Measurements from ENCODE around the gene PTPN7. TPM values are rescaled to one million over a fixed set of nuclear protein-coding genes. Genes with fewer than 3 reads are reported as not detected.
"Not testable (repeated sequence)": the region's sequence is repeated elsewhere in the genome, so short reads cannot be mapped to it uniquely, and the experiment has no call there.

PTPN7 gene
- total RNA-seq, 4 donors from 2014 or later, result 2.9 to 14.4 (median 4.6) TPM

DNA sequence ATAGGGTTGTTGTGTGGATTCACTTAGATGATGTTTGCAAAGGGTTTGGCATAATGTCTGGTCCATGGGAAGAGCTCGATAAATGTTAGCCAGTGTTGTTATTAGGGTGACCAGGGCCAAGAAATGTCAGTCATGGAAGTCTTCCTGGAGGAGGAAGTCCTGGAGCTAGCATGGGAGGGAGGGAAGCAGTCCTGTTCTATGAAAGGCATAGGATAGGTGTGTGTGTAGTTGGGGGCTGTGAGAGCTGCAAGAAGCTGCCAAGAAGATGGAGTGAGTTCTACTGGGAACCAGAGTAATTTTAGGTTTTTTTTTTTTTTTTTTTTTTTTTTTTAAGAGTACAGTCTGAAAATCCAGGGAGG lies 37.9 kb upstream of the PTPN7 start:
- ATAC-seq (ENCODE audit: low FRiP score) (no peak), DNase-seq (ENCODE audit: low spot score) (no peak)
- TF ChIP-seq, protein P1, sequence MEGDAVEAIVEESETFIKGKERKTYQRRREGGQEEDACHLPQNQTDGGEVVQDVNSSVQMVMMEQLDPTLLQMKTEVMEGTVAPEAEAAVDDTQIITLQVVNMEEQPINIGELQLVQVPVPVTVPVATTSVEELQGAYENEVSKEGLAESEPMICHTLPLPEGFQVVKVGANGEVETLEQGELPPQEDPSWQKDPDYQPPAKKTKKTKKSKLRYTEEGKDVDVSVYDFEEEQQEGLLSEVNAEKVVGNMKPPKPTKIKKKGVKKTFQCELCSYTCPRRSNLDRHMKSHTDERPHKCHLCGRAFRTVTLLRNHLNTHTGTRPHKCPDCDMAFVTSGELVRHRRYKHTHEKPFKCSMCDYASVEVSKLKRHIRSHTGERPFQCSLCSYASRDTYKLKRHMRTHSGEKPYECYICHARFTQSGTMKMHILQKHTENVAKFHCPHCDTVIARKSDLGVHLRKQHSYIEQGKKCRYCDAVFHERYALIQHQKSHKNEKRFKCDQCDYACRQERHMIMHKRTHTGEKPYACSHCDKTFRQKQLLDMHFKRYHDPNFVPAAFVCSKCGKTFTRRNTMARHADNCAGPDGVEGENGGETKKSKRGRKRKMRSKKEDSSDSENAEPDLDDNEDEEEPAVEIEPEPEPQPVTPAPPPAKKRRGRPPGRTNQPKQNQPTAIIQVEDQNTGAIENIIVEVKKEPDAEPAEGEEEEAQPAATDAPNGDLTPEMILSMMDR (IDR thresholded peaks at IDR 0.05), result no peak

DNA sequence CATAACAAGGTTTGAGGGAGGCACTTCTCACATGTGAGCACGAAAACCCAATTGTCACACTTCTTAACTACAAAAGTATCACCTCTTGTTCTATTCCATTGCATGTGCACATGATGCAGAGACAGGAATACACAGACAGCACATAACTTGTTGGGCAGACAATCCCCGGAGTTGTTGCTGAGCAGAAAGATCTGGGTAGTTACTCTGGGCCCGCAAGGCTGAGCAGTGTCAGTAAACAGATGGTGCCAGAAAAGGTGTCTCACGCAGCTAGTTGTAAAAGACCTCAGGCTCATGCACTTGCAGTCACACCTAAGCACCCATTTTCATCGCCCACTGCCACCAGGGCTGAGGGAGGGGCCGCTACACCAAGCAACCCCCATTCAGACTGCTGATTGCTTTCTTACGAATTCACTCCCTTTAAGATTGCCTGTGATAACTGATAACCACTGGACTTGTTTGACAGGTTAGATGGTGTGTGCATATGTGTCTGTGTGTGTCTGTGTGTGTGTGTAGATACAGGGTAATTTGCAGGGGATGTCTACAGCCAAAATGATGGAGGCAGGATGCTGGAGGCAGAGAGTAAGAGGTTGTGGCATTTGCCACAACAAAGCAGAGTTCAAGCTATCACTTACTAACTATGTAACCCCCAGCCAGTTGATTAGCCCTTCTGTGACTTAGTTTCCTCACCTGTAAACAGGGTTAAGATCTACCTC lies 37.4 kb upstream of the PTPN7 start:
- ATAC-seq (ENCODE audit: low FRiP score), result no peak
- TF ChIP-seq, protein P1 (IDR thresholded peaks at IDR 0.05), result no peak
- no peak for DNase-seq (ENCODE audit: low spot score)

DNA sequence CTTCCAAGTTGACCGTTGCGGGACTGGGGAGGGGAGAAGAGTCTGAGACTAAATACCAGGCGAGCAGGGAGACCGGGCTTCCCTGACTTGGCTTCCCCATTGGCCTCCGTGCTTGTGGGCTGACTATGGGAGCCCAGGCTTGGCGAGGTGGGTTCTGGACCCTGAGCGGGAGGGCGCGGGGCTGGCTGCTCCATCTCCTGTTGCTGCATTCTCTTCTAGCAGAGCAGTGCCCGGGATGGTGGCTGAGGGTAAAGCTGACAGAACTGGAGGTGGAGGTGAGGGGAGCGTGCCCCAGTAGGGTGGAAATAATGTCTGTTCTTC lies 33.9 kb upstream of the PTPN7 start:
- ATAC-seq (ENCODE audit: low FRiP score), result no peak
- TF ChIP-seq, protein P1 (IDR thresholded peaks at IDR 0.05), result no peak
- no peak for DNase-seq (ENCODE audit: low spot score)

DNA sequence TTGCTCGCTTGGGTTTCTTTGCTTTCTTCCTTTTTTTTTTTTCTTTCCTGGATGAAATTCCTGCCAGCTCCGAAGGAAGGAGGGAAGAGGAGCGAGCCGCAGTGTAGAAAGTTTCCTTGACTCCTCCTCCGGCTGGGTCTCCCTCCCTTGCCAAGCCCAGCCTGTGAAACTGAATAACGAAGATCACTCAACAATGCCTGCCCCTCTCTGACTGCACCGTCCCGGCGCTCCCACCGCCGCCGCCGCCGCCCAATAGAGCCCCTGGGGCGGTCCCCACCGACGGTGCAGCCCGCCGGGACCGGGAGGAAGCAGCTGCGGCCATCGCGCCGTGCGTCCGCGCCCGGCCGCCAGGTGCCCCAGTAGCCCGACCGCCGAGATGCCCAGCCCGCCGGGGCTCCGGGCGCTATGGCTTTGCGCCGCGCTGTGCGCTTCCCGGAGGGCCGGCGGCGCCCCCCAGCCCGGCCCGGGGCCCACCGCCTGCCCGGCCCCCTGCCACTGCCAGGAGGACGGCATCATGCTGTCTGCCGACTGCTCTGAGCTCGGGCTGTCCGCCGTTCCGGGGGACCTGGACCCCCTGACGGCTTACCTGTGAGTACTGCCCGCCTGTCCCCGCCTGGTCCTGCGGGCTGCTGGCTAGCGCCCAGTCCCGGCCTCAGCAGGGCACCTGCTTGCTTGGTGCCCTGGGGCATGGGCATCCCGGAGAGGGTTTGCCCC lies 33.4 kb upstream of the PTPN7 start, which contains the start of gene LGR6:
LGR6 (plus strand) TSS at position 186 of the 714 bp plus-strand sequence; CDS start at position 377, 191 bp downstream.
- peak; percentile 30 for ATAC-seq (ENCODE audit: low FRiP score)
- DNase-seq (ENCODE audit: low spot score), result no peak

DNA sequence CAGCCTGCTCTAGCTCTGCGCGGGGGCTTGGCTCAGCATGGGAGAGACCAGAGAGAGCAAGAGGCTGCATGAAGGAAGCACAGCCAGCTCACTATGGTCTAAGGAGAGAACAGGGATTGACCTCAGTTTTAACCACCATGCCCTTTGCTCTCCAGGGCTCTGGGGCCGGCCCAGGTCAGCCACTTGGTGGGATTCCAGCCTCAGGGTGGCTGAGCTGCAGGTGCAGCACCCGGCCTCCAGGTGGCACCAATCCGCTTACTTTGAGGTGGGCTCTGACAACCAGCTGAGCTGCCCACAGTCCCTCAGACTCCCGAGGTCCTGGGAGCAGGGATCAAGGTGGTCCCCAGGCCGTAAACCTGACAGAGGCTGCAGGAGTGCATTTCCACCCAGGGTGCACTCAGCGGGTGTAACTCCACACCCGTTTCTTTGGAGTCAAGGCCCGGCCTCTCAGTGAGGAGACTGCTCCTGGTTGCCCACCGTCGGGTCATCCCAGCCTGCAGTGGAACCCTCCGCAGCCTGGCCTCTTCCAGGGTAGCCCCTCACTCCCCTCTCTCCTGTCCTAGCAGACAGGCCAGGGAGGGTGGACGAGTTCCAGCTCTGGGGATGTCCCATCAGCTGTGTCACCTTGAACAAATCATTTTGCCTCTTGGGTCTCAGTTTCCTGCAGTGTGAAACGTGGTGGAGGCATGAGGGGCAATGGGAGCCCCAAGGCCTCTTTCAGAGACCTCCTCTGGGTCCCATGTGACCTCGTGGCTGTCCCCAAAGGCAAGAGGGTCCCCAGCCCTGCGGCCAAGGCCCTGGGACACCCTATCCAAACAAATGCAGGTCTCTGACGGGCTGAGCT lies 32.6 kb upstream of the PTPN7 start:
- TF ChIP-seq, protein P1 (IDR thresholded peaks at IDR 0.05), result peak in 1 of 3 donors; percentile 68
- ATAC-seq (ENCODE audit: low FRiP score), result peak; percentile 57
- DNase-seq (ENCODE audit: low spot score), result peak; percentile 33

More for the DNA sequence above, 33.4 kb upstream of the PTPN7 start, which contains the start of gene LGR6:
- TF ChIP-seq, protein P1 (IDR thresholded peaks at IDR 0.05), result no peak

DNA sequence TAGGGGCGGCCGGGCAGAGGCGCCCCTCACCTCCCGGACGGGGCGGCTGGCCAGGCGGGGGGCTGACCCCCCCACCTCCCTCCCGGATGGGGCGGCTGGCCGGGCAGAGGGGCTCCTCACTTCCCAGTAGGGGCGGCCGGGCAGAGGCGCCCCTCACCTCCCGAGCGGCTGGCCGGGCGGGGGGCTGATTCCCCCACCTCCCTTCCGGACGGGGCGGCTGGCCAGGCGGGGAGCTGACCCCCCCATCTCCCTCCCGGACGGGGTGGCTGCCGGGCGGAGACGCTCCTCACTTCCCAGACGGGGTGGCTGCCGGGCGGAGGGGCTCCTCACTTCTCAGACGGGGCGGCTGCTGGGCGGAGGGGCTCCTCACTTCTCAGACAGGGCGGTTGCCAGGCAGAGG lies 31.0 kb upstream of the PTPN7 start:
- DNase-seq (ENCODE audit: low spot score); ATAC-seq (ENCODE audit: low FRiP score): not testable (repeated sequence)
